ENCODE data around the gene INSIG2.

GRCh38 chr2:118150294-118150693 is 62.0 kb downstream of the INSIG2 start:
- no peak for TF ChIP-seq POLR2AphosphoS5 (IDR thresholded peaks at IDR 0.05; ENCODE audit: low read depth, low read length)
- no peak for TF ChIP-seq TAF1 (IDR thresholded peaks at IDR 0.05; ENCODE audit: borderline replicate concordance, low read depth, low read length)
- TF ChIP-seq POLR2A (IDR thresholded peaks at IDR 0.05; ENCODE audit: low read depth, low read length): no peak

Measured in GM12892 (cell line).